H9 (cell line): ENCODE measurements around the gene GNAO1. TPM values are rescaled to one million over a fixed set of nuclear protein-coding genes. Genes with fewer than 3 reads are reported as not detected.

Source experiments
- DNase-seq: peaks from one replicate; pipeline ENCODE4 v3.0.0-alpha.2; 2017
- H2AFZ ChIP-seq: one replicate; pipeline ENCODE4 v1.6.1; 2013; ENCODE audit warnings: mild to moderate bottlenecking, low read length, control low read depth, moderate library complexity
- H2AK5ac ChIP-seq: 2 replicates; pipeline ENCODE4 v1.6.1; 2013; ENCODE audit warnings: low read length, control low read depth, mixed read lengths; ENCODE audit not compliant: insufficient read length
- H2BK120ac ChIP-seq: one replicate; pipeline ENCODE4 v1.6.1; 2013; ENCODE audit warnings: low read depth, mild to moderate bottlenecking, low read length, control low read depth, inconsistent platforms; ENCODE audit not compliant: poor library complexity, severe bottlenecking
- H2BK12ac ChIP-seq: 2 replicates; pipeline ENCODE4 v1.6.1; 2013; ENCODE audit warnings: low read length, control low read depth, mixed read lengths, low read depth; ENCODE audit not compliant: insufficient read length
- H2BK15ac ChIP-seq: 2 replicates; pipeline ENCODE4 v1.6.1; 2013; ENCODE audit warnings: low read depth, low read length, control low read depth
- H2BK20ac ChIP-seq: one replicate; pipeline ENCODE4 v1.6.1; 2013; ENCODE audit warnings: low read depth, mild to moderate bottlenecking, low read length, control low read depth, inconsistent platforms; ENCODE audit not compliant: poor library complexity, severe bottlenecking
- H2BK5ac ChIP-seq: 2 replicates; pipeline ENCODE4 v1.6.1; 2013; ENCODE audit warnings: low read length, control low read depth, mixed read lengths; ENCODE audit not compliant: insufficient read length
- H3K14ac ChIP-seq: 2 replicates; pipeline ENCODE4 v1.6.1; 2013; ENCODE audit warnings: low read length, control low read depth; ENCODE audit not compliant: insufficient read depth
- H3K18ac ChIP-seq: 2 replicates; pipeline ENCODE4 v1.6.1; 2013; ENCODE audit warnings: low read depth, mild to moderate bottlenecking, mixed read lengths, low read length, control low read depth; ENCODE audit not compliant: insufficient read length
- H3K23ac ChIP-seq: 2 replicates; pipeline ENCODE4 v1.6.1; 2013; ENCODE audit warnings: low read length, control low read depth, mixed read lengths, low read depth; ENCODE audit not compliant: insufficient read length
- H3K23me2 ChIP-seq: 2 replicates; pipeline ENCODE4 v1.6.1; 2013; ENCODE audit warnings: low read depth, mild to moderate bottlenecking, mixed read lengths, low read length, control low read depth; ENCODE audit not compliant: insufficient read length, poor library complexity, severe bottlenecking
- H3K27ac ChIP-seq: 2 replicates; pipeline ENCODE4 v1.5.1; 2013; ENCODE audit warnings: low read length, control low read depth, mixed read lengths, low read depth; ENCODE audit not compliant: insufficient read length
- H3K27me3 ChIP-seq: 2 replicates; pipeline ENCODE4 v1.6.1; 2013; ENCODE audit warnings: low read length, control low read depth, inconsistent platforms; ENCODE audit not compliant: insufficient read depth
- H3K4ac ChIP-seq: 2 replicates; pipeline ENCODE4 v1.6.1; 2013; ENCODE audit warnings: low read depth, mild to moderate bottlenecking, control low read depth, inconsistent platforms, low read length, moderate library complexity
- H3K4me1 ChIP-seq: 2 replicates; pipeline ENCODE4 v1.6.1; 2013; ENCODE audit warnings: low read length, control low read depth, inconsistent platforms; ENCODE audit not compliant: insufficient read depth
- H3K4me2 ChIP-seq: 2 replicates; pipeline ENCODE4 v1.6.1; 2013; ENCODE audit warnings: low read length, control low read depth, mixed read lengths; ENCODE audit not compliant: insufficient read length, insufficient read depth
- H3K56ac ChIP-seq: 2 replicates; pipeline ENCODE4 v1.6.1; 2013; ENCODE audit warnings: low read depth, mild to moderate bottlenecking, mixed read lengths, low read length, control low read depth; ENCODE audit not compliant: insufficient read length
- H3K79me1 ChIP-seq: 2 replicates; pipeline ENCODE4 v1.6.1; 2013; ENCODE audit warnings: low read depth, mild to moderate bottlenecking, moderate library complexity, low read length, control low read depth, inconsistent platforms; ENCODE audit not compliant: insufficient read depth, poor library complexity, severe bottlenecking
- H3K79me2 ChIP-seq: 2 replicates; pipeline ENCODE4 v1.6.1; 2013; ENCODE audit warnings: low read length, control low read depth, inconsistent platforms; ENCODE audit not compliant: insufficient read depth
- H3K9ac ChIP-seq: 2 replicates; pipeline ENCODE4 v1.6.1; 2013; ENCODE audit warnings: low read length, control low read depth, mixed read lengths; ENCODE audit not compliant: insufficient read length; ENCODE audit errors: extremely low read depth
- H3K9me3 ChIP-seq: one replicate; pipeline ENCODE4 v1.6.1; 2013; ENCODE audit warnings: low read depth, low read length, inconsistent platforms; ENCODE audit not compliant: control insufficient read depth
- H3T11ph ChIP-seq: one replicate; pipeline ENCODE4 v1.6.1; 2013; ENCODE audit warnings: mild to moderate bottlenecking, low read length, control low read depth, inconsistent platforms
- H4K20me1 ChIP-seq: one replicate; pipeline ENCODE4 v1.6.1; 2013; ENCODE audit not compliant: control insufficient read depth, insufficient read length, insufficient read depth
- H4K5ac ChIP-seq: 2 replicates; pipeline ENCODE4 v1.6.1; 2013; ENCODE audit warnings: low read depth, mild to moderate bottlenecking, mixed read lengths, low read length, control low read depth; ENCODE audit not compliant: insufficient read length
- H4K8ac ChIP-seq: replicated peaks from 2 replicates; pipeline ENCODE4 v1.6.1; 2013; ENCODE audit warnings: low read length, control low read depth, mixed read lengths, low read depth; ENCODE audit not compliant: insufficient read length
- H4K91ac ChIP-seq: 2 replicates; pipeline ENCODE4 v1.6.1; 2013; ENCODE audit warnings: low read depth, mild to moderate bottlenecking, moderate library complexity, mixed read lengths, low read length, control low read depth; ENCODE audit not compliant: insufficient read length
- H3K27ac Mint-ChIP-seq, 3 experiments: 2 replicates in 2 of 3; 3 replicates in 1 of 3; pipeline ENCODE4 v1.8.0; 2020 to 2021; ENCODE audit warnings: mixed read lengths in 3 of 3, mild to moderate bottlenecking in 1 of 3, moderate library complexity in 1 of 3
- H3K27me3 Mint-ChIP-seq: 2 replicates; pipeline ENCODE4 v1.8.0; 2021; ENCODE audit warnings: low read depth, mild to moderate bottlenecking, moderate library complexity, mixed read lengths
- H3K36me3 Mint-ChIP-seq, 3 experiments: 2 replicates in 2 of 3; 3 replicates in 1 of 3; pipeline ENCODE4 v1.8.0; 2020 to 2021; ENCODE audit warnings: low read depth in 3 of 3, mixed read lengths in 3 of 3; ENCODE audit not compliant: insufficient read depth in 1 of 3
- H3K4me1 Mint-ChIP-seq, 2 experiments: 2 replicates each; pipeline ENCODE4 v1.8.0; 2020; ENCODE audit warnings: mixed read lengths in 2 of 2
- H3K4me3 Mint-ChIP-seq, 2 experiments: 2 replicates in 1 of 2; 3 replicates in 1 of 2; pipeline ENCODE4 v1.8.0; 2020 to 2021; ENCODE audit warnings: mild to moderate bottlenecking in 2 of 2, mixed read lengths in 2 of 2, moderate library complexity in 1 of 2
- H3K9me3 Mint-ChIP-seq, 2 experiments: 2 replicates in 1 of 2; 3 replicates in 1 of 2; pipeline ENCODE4 v1.8.0; 2020; ENCODE audit warnings: mild to moderate bottlenecking in 2 of 2, mixed read lengths in 2 of 2, moderate library complexity in 1 of 2
- CTCF ChIP-seq: fragments of 200-600 bp; sonication (generic); conservative IDR thresholded peaks from 3 replicates; pipeline ENCODE4 v1.8.0; 2021; ENCODE audit warnings: antibody characterized with exemption, mild to moderate bottlenecking
- WGBS: extraction: QIAGEN DNeasy Blood & Tissue Kit; methylation state at CpG from one replicate; pipeline ENCODE4 v1.1.7; 2013; ENCODE audit warnings: missing lambda C conversion rate, low lambda C conversion rate, mixed read lengths; ENCODE audit not compliant: insufficient read length; ENCODE audit errors: extremely low coverage; 5-methylcytosine and 5-hydroxymethylcytosine counted together
- total RNA-seq: library from RNA; stranded (reverse); gene quantifications from 2 replicates; pipeline ENCODE4 v1.2.1, GENCODE V29; 2021

The GNAO1 gene
- total RNA-seq, 1 experiment from 2014 or later, result 16.9 TPM

DNA sequence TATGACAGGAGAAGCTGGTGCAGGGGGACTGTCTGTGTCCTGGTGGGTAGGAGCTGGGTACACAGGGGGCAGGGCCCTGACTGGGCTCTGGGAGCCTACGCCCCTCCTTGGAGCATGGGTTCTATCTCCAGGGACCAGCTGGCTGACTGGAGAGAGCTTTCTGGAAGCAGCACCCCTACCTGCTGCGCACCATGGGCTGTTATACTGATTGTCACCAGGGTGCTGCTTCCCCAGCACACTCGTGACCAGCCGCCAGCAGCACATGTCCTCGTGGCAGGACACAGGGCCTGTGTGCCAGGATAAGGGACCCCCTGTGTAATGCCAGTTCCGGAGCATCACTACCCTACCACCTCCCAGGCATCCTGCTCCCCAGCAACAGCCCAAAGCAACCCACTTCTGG lies 128.1 kb downstream of the GNAO1 start:
- Histone ChIP-seq H3K4me1 (no peaks in the 10 kb centered on the region), H2BK5ac (no peak overlapping the region), H4K8ac (no peak overlapping the region), H3K4me2 (no peak overlapping the region), H2AFZ (no peak overlapping the region), H2BK15ac (no peak overlapping the region), H3K27me3 (no peaks in the 10 kb centered on the region; the same call in 1 of the 2 replicates), H2BK20ac (no peak overlapping the region), H3K23me2 (no peaks in the 10 kb centered on the region), H4K20me1 (no peaks in the 10 kb centered on the region), H3K56ac (no peak overlapping the region), H2BK12ac (no peak overlapping the region), H3T11ph (no peak overlapping the region), H3K23ac (no peak overlapping the region), H3K18ac (no peak overlapping the region), H3K9me3 (no peaks in the 10 kb centered on the region), H3K79me2 (no peaks in the 10 kb centered on the region), H3K4ac (no peak overlapping the region), H4K5ac (no peak overlapping the region), H2AK5ac (no peak overlapping the region), H3K14ac (no peak overlapping the region), H3K9ac (no peak overlapping the region), H2BK120ac (no peak overlapping the region), H3K79me1 (no peaks in the 10 kb centered on the region), H3K27ac (no peak overlapping the region), H4K91ac (no peak overlapping the region)
- Mint-ChIP-seq H3K36me3 (no peaks in the 10 kb centered on the region), H3K27me3 (peaks cover 8% of the 10 kb centered on the region), H3K27ac (no peak overlapping the region), H3K4me3 (no peak overlapping the region), H3K9me3 (no peaks in the 10 kb centered on the region), H3K4me1 (peaks cover 6 to 8% of the 10 kb centered on the region in 2 experiments)
- no CpG with 5 or more reads among the region's 6 CpGs for WGBS
- TF ChIP-seq CTCF, result no peak
- DNase-seq, result no peak
